ENCODE results near the gene EXD3.

DNA sequence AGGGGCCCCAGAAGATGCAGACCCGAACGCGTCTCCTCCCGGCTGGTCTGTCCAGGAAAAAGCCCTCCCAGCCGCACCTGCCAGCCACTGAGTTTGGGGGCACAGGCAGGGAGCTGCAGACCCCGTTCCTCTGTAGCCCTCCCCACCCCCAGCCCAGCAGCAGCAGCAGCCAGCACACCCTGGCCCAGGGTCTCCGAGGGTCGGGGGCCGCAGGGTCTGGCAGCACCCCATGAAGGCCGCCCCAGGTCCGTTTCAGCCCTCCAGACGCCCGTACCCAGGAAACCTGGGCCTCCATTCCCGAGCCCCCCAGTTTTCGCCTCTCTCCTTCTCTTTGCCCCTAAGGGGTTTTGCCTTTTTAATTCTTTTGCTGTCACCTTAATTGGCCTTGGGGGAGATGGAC is 19.7 kb downstream of the EXD3 start:
- TF ChIP-seq ZNF775 (CRISPR knock-in tag; IDR thresholded peaks at IDR 0.05; ENCODE audit: borderline replicate concordance), result no peak
- no peak for TF ChIP-seq ZNF746 (CRISPR knock-in tag; IDR thresholded peaks at IDR 0.05)
- no peak for TF ChIP-seq NCOR1 (IDR thresholded peaks at IDR 0.05; ENCODE audit: borderline replicate concordance, low read length)
- TF ChIP-seq, protein P1, sequence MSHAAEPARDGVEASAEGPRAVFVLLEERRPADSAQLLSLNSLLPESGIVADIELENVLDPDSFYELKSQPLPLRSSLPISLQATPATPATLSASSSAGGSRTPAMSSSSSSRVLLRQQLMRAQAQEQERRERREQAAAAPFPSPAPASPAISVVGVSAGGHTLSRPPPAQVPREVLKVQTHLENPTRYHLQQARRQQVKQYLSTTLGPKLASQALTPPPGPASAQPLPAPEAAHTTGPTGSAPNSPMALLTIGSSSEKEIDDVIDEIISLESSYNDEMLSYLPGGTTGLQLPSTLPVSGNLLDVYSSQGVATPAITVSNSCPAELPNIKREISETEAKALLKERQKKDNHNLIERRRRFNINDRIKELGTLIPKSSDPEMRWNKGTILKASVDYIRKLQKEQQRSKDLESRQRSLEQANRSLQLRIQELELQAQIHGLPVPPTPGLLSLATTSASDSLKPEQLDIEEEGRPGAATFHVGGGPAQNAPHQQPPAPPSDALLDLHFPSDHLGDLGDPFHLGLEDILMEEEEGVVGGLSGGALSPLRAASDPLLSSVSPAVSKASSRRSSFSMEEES (CRISPR knock-in tag; IDR thresholded peaks at IDR 0.05), result no peak
- TF ChIP-seq ZNF530 (CRISPR knock-in tag; IDR thresholded peaks at IDR 0.05; ENCODE audit: low read depth), result no peak
- TF ChIP-seq, protein P2, sequence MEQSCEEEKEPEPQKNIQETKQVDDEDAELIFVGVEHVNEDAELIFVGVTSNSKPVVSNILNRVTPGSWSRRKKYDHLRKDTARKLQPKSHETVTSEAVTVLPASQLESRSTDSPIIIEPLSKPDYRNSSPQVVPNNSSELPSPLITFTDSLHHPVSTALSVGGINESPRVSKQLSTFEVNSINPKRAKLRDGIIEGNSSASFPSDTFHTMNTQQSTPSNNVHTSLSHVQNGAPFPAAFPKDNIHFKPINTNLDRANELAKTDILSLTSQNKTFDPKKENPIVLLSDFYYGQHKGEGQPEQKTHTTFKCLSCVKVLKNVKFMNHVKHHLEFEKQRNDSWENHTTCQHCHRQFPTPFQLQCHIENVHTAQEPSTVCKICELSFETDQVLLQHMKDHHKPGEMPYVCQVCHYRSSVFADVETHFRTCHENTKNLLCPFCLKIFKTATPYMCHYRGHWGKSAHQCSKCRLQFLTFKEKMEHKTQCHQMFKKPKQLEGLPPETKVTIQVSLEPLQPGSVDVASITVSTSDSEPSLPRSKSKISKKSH (CRISPR knock-in tag; IDR thresholded peaks at IDR 0.05; ENCODE audit: borderline replicate concordance), result no peak
- TF ChIP-seq, protein P3, sequence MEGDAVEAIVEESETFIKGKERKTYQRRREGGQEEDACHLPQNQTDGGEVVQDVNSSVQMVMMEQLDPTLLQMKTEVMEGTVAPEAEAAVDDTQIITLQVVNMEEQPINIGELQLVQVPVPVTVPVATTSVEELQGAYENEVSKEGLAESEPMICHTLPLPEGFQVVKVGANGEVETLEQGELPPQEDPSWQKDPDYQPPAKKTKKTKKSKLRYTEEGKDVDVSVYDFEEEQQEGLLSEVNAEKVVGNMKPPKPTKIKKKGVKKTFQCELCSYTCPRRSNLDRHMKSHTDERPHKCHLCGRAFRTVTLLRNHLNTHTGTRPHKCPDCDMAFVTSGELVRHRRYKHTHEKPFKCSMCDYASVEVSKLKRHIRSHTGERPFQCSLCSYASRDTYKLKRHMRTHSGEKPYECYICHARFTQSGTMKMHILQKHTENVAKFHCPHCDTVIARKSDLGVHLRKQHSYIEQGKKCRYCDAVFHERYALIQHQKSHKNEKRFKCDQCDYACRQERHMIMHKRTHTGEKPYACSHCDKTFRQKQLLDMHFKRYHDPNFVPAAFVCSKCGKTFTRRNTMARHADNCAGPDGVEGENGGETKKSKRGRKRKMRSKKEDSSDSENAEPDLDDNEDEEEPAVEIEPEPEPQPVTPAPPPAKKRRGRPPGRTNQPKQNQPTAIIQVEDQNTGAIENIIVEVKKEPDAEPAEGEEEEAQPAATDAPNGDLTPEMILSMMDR (CRISPR knock-in tag; IDR thresholded peaks at IDR 0.05), result no peak
- no peak for TF ChIP-seq CEBPB (IDR thresholded peaks at IDR 0.05; ENCODE audit: borderline replicate concordance, low read depth, low read length)
- TF ChIP-seq EP300 (IDR thresholded peaks at IDR 0.05; ENCODE audit: low read depth in 2 of 2, low read length in 2 of 2), result no peak
- no peak for TF ChIP-seq EP300 (CRISPR knock-in tag; IDR thresholded peaks at IDR 0.05; ENCODE audit: borderline replicate concordance)
- TF ChIP-seq, protein P4, sequence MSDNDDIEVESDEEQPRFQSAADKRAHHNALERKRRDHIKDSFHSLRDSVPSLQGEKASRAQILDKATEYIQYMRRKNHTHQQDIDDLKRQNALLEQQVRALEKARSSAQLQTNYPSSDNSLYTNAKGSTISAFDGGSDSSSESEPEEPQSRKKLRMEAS (IDR thresholded peaks at IDR 0.05), result no peak
- TF ChIP-seq FOSL1 (CRISPR knock-in tag; IDR thresholded peaks at IDR 0.05; ENCODE audit: borderline replicate concordance), result no peak
- TF ChIP-seq MXI1 (IDR thresholded peaks at IDR 0.05; ENCODE audit: borderline replicate concordance, low read depth, low read length), result no peak
- TF ChIP-seq ZFP90 (CRISPR knock-in tag; IDR thresholded peaks at IDR 0.05; ENCODE audit: borderline replicate concordance), result no peak
- no peak for TF ChIP-seq KLF13 (CRISPR knock-in tag; IDR thresholded peaks at IDR 0.05)
